ENCODE data around the gene CPVL.

GRCh38 chr7:29076631-29077030 lies 69.7 kb downstream of the CPVL start:
- no peak for TF ChIP-seq CTCF (IDR thresholded peaks at IDR 0.05 in 2 of 3, conservative IDR thresholded peaks at IDR 0.05 in 1 of 3; ENCODE audit: borderline replicate concordance in 1 of 3, insufficient read depth in 1 of 3, low read depth in 2 of 3, low read length in 2 of 3)
- no peak for TF ChIP-seq EZH2 (IDR thresholded peaks at IDR 0.05)
- no peak for TF ChIP-seq REST (IDR thresholded peaks at IDR 0.05; ENCODE audit: low read depth)
- no peak for TF ChIP-seq POLR2A (IDR thresholded peaks at IDR 0.05; ENCODE audit: borderline replicate concordance, extremely low read depth, insufficient read depth, insufficient read length)
- no peak for TF ChIP-seq ZFX (IDR thresholded peaks at IDR 0.05)
- no peak for TF ChIP-seq POLR2AphosphoS5 (IDR thresholded peaks at IDR 0.05; ENCODE audit: low read depth, low read length)
- no peak for TF ChIP-seq YY1 (IDR thresholded peaks at IDR 0.05; ENCODE audit: extremely low read depth, insufficient replicate concordance, low read depth, low read length)
- TF ChIP-seq EZH2phosphoT487 (IDR thresholded peaks at IDR 0.05; ENCODE audit: borderline replicate concordance) = no peak
- TF ChIP-seq JUND (IDR thresholded peaks at IDR 0.05) = no peak
- TF ChIP-seq ATF3 (IDR thresholded peaks at IDR 0.05) = no peak
- no peak for TF ChIP-seq ELF1 (IDR thresholded peaks at IDR 0.05; ENCODE audit: borderline replicate concordance, low read depth)
- no peak for TF ChIP-seq SP1 (IDR thresholded peaks at IDR 0.05; ENCODE audit: low read depth)
- TF ChIP-seq RAD21 (IDR thresholded peaks at IDR 0.05; ENCODE audit: low read depth) = no peak
